Measurements from ENCODE around the gene ORAI3. TPM values are rescaled to one million over a fixed set of nuclear protein-coding genes. Genes with fewer than 3 reads are reported as not detected.
"Not testable (repeated sequence)": the region's sequence is repeated elsewhere in the genome, so short reads cannot be mapped to it uniquely, and the experiment has no call there.

ORAI3 gene
- total and polyA plus RNA-seq, 3 donors from 2014 or later: 29.1 to 75.0 (median 68.6) TPM

DNA sequence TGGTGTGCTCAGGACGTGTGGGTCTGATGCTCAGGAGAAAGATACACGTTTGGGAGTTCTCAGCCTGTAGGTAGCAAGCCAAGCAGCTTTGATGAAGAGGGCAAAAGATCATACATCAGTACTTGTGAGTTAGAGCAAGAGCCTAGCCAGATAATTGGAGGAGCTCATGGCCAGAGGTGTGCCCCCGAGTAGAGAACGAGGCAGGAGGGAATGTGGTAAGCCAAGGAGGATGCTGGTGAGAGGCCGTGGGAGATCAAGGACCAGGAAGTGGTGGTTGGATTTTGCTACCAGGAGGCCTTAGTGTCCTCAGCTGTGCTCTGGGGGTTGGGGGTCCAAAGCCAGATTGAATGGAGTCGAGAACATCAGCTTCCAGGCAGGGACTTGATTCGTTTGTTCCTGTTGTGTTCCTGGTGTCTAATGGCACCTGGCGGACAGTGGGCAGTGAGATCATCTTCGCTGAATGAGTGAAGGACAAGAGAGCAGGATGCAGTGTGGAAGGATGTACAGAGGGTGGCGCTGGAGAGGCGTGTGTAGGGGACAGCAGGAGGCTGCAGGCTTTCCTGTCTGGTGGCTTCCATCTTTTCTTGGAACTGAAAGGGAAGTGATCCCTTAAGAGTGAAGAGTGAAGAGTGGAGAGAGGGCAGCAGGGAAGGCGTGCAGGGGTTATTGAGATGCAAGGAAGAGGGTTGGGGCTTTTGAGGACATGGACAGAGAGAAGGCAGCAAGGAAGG lies 13.9 kb upstream of the ORAI3 start:
- no peaks in the 10 kb centered on the region for H3K36me3 ChIP-seq (ENCODE audit: low read depth, missing control alignments)
- DNase-seq: peak; percentile 76
- intact Hi-C loops (cut with DNase I; ENCODE audit: low total_unique reads): no loop called here
- 63 to 65% methylated on average over 12 of the region's 12 CpGs for WGBS, 2 donors
- H3K4me3 ChIP-seq: no peak overlapping the region
- no peaks in the 10 kb centered on the region for H3K27me3 ChIP-seq
- H3K4me1 ChIP-seq: peaks cover 29% of the 10 kb centered on the region
- H3K27ac ChIP-seq: no peak overlapping the region
- TF ChIP-seq, protein P1, sequence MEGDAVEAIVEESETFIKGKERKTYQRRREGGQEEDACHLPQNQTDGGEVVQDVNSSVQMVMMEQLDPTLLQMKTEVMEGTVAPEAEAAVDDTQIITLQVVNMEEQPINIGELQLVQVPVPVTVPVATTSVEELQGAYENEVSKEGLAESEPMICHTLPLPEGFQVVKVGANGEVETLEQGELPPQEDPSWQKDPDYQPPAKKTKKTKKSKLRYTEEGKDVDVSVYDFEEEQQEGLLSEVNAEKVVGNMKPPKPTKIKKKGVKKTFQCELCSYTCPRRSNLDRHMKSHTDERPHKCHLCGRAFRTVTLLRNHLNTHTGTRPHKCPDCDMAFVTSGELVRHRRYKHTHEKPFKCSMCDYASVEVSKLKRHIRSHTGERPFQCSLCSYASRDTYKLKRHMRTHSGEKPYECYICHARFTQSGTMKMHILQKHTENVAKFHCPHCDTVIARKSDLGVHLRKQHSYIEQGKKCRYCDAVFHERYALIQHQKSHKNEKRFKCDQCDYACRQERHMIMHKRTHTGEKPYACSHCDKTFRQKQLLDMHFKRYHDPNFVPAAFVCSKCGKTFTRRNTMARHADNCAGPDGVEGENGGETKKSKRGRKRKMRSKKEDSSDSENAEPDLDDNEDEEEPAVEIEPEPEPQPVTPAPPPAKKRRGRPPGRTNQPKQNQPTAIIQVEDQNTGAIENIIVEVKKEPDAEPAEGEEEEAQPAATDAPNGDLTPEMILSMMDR (IDR thresholded peaks at IDR 0.05): peak in 2 of 3 experiments; percentile 53 to 63
- no peak for TF ChIP-seq POLR2A (IDR thresholded peaks at IDR 0.05)
- no peaks in the 10 kb centered on the region for H3K9me3 ChIP-seq

DNA sequence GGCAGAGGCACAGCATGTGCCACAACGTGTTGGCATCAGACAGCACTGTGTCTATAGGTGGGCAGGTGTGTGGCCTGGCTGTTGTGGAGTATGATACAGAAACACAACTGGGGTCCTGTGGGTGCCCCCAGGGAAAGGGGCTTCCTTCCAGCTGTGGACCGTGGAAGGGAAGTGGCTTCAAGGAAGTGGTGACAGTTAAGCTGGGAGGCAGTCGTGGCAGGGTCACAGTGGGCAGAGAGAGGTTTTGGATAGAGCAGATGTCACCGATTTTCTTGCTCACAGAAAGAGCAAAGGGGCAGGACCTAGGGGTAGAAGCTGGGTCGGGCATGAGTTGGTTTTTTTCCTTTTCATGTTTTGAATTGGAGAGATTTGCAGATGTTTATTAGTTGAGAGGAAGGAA lies 11.2 kb upstream of the ORAI3 start:
- peaks cover 28% of the 10 kb centered on the region for H3K4me1 ChIP-seq
- H3K27me3 ChIP-seq: no peaks in the 10 kb centered on the region
- H3K9me3 ChIP-seq: no peaks in the 10 kb centered on the region
- no peak for DNase-seq
- peak overlapping the region in 1 of 2 donors; percentile 14 for H3K27ac ChIP-seq
- TF ChIP-seq, protein P1 (IDR thresholded peaks at IDR 0.05): no peak
- TF ChIP-seq POLR2A (IDR thresholded peaks at IDR 0.05): no peak
- H3K4me3 ChIP-seq: no peak overlapping the region
- H3K36me3 ChIP-seq (ENCODE audit: low read depth, missing control alignments): no peaks in the 10 kb centered on the region
- intact Hi-C loops (cut with DNase I; ENCODE audit: low total_unique reads): no loop called here
- WGBS, 2 donors: 59 to 62% methylated on average over 5 of the region's 5 CpGs

DNA sequence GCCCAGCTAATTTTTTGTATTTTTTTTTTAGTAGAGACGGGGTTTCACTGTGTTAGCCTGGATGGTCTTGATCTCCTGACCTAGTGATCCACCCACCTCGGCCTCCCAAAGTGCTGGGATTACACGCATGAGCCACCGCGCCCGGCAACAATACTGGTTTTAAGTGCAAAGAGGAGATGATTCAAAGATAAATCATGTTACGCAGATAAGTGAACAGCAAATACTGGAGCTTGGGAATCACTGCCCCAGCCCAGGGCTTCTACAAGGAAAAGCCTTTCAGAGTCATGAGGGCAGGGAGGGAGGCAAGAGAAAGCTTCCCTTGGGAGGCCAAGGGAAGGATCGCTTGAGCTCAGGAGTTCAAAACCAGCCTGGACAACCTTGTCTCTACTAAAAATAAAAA lies 9.3 kb upstream of the ORAI3 start:
- WGBS, 2 donors: 87 to 88% methylated on average over 8 of the region's 8 CpGs
- peaks cover 20% of the 10 kb centered on the region for H3K4me1 ChIP-seq
- H3K27me3 ChIP-seq; H3K27ac ChIP-seq; intact Hi-C loops (cut with DNase I; ENCODE audit: low total_unique reads); H3K36me3 ChIP-seq (ENCODE audit: low read depth, missing control alignments); H3K9me3 ChIP-seq; DNase-seq; H3K4me3 ChIP-seq: not testable (repeated sequence)

DNA sequence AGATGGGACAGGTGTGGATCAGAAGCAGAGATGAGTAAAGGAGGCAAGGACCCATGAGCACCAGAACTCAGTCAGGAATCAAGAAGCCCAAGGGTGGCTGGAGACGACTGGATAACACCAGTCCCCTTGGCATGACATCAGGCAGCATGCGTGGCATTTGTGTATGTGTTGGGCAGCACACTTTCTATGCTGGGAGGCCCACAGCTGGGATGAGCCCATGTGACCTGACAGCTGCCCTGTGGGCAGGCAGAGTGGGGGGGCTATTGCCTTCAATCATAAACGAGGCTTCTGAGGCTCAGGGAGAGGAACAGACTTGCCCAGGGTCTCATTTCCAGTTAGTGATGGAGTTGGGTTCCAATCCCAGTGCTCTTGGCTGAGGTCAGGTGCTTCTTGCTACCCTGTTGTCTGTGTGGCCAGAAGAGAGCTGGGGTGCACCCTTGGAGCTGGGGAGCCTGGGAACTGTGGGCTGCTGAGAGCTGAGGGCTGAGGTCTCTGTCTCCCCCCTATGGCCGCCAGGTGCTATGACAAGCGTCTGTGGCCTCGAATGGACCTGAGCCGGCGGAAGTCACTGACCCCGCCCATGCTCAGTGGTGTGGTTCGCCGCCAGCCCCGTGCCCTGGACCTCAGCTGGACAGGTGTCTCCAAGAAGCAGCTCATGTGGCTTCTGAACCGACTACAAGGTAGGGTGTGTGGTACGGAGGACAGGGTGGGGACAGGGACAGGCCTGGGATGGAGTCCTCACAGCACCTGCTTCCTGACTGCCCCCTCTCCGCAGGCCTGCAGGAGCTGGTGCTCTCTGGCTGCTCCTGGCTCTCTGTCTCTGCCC lies 7.1 kb upstream of the ORAI3 start:
- Histone ChIP-seq H3K4me3 (no peak overlapping the region), H3K27ac (no peak overlapping the region), H3K9me3 (no peaks in the 10 kb centered on the region), H3K36me3 (ENCODE audit: low read depth, missing control alignments) (no peaks in the 10 kb centered on the region), H3K27me3 (no peaks in the 10 kb centered on the region), H3K4me1 (peaks cover 15% of the 10 kb centered on the region)
- intact Hi-C loops (cut with DNase I; ENCODE audit: low total_unique reads): no loop called here
- 24 to 49% methylated on average over 3 to 13 of the region's 15 CpGs for WGBS, 2 donors
- TF ChIP-seq, protein P1 (IDR thresholded peaks at IDR 0.05): peak; percentile 57 to 85 (median 72)
- TF ChIP-seq POLR2A (IDR thresholded peaks at IDR 0.05): no peak
- peak; percentile 81 for DNase-seq

DNA sequence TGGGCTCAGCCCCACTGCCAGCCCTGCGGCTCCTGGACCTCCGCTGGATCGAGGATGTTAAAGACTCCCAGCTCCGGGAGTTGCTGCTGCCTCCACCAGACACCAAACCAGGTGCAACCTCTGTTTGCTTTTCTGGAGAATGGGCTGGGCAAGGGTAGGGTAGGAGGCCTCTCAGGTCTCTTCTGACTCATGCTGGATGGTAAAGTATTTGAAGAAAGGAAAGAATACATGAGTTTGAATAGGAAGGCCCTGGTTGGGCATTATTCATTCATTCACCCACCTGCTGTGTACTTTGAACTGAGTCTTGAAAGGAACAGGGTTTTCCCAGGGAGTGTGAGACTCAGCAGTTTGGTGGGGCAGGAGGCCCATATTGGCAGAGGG lies 6.5 kb upstream of the ORAI3 start:
- WGBS, 2 donors: 58 to 90% methylated on average over 2 to 4 of the region's 4 CpGs
- no peak for TF ChIP-seq POLR2A (IDR thresholded peaks at IDR 0.05)
- no peak overlapping the region for H3K4me3 ChIP-seq
- intact Hi-C loops (cut with DNase I; ENCODE audit: low total_unique reads): no loop called here
- H3K27ac ChIP-seq: no peak overlapping the region
- H3K27me3 ChIP-seq: no peaks in the 10 kb centered on the region
- peaks cover 15% of the 10 kb centered on the region for H3K4me1 ChIP-seq
- no peaks in the 10 kb centered on the region for H3K36me3 ChIP-seq (ENCODE audit: low read depth, missing control alignments)
- no peaks in the 10 kb centered on the region for H3K9me3 ChIP-seq
- DNase-seq: no peak

All from testis (tissue), 3 donors.